Stomach (tissue), 4 donors: ENCODE data around the gene MKS1.

Experiments used
- EP300 ChIP-seq: sonication (generic); formaldehyde crosslinking; IDR thresholded peaks from one replicate; pipeline ENCODE4 v1.6.1; 2017; ENCODE audit warnings: antibody characterized with exemption
- POLR2A ChIP-seq, 4 donors: fragments of 450-650 bp; IDR thresholded peaks; one replicate each; pipeline ENCODE4 v1.6.1; 2016; ENCODE audit warnings: antibody characterized with exemption in 4 of 4, control low read depth in 2 of 4, mild to moderate bottlenecking in 1 of 4, moderate library complexity in 1 of 4
- POLR2AphosphoS5 ChIP-seq, 3 donors: sonication (generic); formaldehyde crosslinking; IDR thresholded peaks; one replicate each; pipeline ENCODE4 v1.6.1; 2016; ENCODE audit warnings: antibody characterized with exemption in 3 of 3
- TF ChIP-seq, protein P1 (sequence below), 7 experiments: fragments of 450-650 bp in 4 of 7; fragments of 200-600 bp in 3 of 7; sonication (generic) in 3 of 7; IDR thresholded peaks; one replicate each; pipeline ENCODE4 v1.5.1; 2016 to 2019; ENCODE audit warnings: antibody characterized with exemption in 7 of 7, control low read depth in 2 of 7, mild to moderate bottlenecking in 1 of 7

DNA sequence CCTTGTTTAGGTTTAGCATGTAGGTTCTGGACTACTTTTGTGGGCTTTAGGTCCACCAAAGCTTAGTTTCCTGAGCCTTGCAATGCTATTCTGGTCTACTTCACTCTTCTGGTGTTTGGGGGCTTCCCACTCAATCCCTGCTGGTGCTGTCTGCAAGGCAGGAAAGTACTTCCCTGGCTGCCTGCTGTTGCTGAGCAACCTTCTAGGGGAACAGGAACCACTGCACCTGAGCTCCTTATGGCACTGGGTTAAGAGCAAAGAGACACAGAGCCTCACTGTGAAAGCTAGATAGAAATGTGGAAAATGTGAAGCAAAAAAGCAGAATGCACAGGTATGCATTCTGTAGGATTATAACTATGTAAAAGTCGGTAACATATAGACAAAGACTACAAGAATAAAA, 44.7 kb upstream of the MKS1 start:
- TF ChIP-seq POLR2A (IDR thresholded peaks at IDR 0.05) (no peak), EP300 (no peak), POLR2AphosphoS5 (IDR thresholded peaks at IDR 0.05) (no peak)
- TF ChIP-seq, protein P1, sequence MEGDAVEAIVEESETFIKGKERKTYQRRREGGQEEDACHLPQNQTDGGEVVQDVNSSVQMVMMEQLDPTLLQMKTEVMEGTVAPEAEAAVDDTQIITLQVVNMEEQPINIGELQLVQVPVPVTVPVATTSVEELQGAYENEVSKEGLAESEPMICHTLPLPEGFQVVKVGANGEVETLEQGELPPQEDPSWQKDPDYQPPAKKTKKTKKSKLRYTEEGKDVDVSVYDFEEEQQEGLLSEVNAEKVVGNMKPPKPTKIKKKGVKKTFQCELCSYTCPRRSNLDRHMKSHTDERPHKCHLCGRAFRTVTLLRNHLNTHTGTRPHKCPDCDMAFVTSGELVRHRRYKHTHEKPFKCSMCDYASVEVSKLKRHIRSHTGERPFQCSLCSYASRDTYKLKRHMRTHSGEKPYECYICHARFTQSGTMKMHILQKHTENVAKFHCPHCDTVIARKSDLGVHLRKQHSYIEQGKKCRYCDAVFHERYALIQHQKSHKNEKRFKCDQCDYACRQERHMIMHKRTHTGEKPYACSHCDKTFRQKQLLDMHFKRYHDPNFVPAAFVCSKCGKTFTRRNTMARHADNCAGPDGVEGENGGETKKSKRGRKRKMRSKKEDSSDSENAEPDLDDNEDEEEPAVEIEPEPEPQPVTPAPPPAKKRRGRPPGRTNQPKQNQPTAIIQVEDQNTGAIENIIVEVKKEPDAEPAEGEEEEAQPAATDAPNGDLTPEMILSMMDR (IDR thresholded peaks at IDR 0.05) = no peak
